OCI-LY3 (cell line): Measurements from ENCODE around the gene HEATR3.

Experiments
- CTCF ChIP-seq: fragments of 200-600, 300-600 bp; sonication (generic); IDR thresholded peaks from 2 replicates; pipeline ENCODE4 v1.5.1; 2014; ENCODE audit warnings: antibody characterized with exemption, low read length, low read depth
- EZH2phosphoT487 ChIP-seq: fragments of 200-600 bp; shearing (Covaris generic); IDR thresholded peaks from 2 replicates; pipeline ENCODE4 v1.6.1; 2018; ENCODE audit warnings: antibody characterized with exemption, mixed run types, low read depth

GRCh38 chr16:50065624-50066481 lies at the start of gene HEATR3:
- TF ChIP-seq CTCF: no peak
- no peak for TF ChIP-seq EZH2phosphoT487
